IPS DF 19.7 (cell line): Measurements from ENCODE around the gene MEP1A.

Experiments used
- DNase-seq: peaks from one replicate; pipeline ENCODE4 v3.0.0-alpha.2; 2013; ENCODE audit warnings: low read depth, low spot score

Gene MEP1A

GRCh38 chr6:46777476-46778346, 15.5 kb upstream of the MEP1A start:
- no peak for DNase-seq

DNA sequence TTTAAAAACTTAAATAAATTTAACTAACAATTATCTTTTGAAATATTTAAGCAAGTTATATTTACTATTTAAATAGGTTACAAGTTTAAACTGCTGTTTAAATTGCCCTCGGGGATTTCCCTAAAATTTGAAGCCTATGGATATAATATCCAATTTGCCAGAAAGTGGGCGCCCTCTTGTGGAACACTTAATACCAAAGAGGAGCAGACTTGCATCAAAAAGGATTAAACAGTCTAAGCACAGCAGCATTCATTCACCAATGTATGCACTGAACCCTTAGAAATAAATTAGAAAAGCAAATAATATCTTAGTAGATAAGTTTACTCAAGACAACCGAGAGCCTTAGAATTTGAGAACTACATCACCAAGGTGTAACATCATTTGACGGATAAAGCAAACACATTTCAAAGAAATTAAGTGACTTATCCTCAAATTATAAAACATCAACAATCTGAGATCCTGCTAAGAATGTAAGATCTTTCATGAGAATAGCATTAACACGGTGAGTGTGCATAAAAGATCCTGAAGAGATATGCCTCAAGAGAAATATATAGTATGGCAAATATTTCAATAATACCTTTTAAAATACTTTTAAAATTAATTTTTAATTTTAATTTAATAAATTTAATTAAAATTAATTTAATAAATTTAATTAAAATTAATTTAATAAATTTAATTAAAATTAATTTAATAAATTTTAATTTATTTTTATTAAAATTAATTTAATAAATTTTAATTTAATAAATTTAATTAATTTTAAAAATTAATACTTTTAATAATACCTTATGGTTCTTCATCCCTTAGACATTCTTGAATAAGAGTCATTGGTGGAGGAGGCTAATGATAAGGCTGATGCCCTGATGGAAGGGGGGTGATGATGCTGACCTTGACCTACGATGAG, 11.5 kb upstream of the MEP1A start:
- DNase-seq, result peak; percentile 9

DNA sequence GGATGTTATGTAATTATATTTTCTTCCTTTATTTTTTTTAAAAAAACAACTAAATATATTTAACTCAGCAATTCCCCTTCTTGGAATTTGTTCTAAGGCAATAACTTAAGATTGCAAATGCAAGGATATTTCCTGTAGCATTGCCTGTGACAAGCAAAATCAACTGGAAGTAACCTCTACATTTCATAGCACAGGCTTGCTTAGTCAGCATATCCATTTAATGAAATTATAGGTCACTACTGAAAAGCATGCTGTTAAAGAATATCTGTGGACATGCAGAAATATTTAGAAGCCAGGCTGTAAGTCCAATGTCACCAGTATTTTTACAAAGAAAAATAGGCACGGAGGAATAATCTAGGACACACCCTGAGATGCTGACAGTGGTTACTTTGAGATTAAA, 8.7 kb upstream of the MEP1A start:
- no peak for DNase-seq

- no peak for DNase-seq
Measured at GRCh38 chr6:46787871-46788540, 5.2 kb upstream of the MEP1A start.

- no peak for DNase-seq
Measured at GRCh38 chr6:46788791-46789190, 4.4 kb upstream of the MEP1A start.

GRCh38 chr6:46789434-46790354, 3.5 kb upstream of the MEP1A start:
- no peak for DNase-seq

- no peak for DNase-seq
Measured at GRCh38 chr6:46790355-46790874, 2.8 kb upstream of the MEP1A start.

DNA sequence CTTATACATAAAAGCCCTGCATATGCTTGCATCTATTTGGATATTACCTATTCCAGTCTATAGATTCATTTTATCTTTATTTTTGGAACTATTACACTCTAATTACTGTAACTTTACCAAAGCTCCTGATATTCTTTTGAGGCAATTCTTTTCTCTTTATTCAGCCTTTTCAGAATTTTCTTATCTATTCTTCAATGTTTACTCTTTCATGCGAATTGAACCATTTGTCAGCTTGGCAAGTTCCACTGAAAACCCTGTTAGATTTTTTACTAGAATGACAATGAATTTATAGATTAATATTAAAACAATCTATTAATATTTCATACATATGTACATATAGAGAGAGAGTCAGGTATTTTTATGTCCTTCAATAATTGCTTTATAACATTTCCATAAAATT, 554 bp upstream of the MEP1A start:
- no peak for DNase-seq

DNA sequence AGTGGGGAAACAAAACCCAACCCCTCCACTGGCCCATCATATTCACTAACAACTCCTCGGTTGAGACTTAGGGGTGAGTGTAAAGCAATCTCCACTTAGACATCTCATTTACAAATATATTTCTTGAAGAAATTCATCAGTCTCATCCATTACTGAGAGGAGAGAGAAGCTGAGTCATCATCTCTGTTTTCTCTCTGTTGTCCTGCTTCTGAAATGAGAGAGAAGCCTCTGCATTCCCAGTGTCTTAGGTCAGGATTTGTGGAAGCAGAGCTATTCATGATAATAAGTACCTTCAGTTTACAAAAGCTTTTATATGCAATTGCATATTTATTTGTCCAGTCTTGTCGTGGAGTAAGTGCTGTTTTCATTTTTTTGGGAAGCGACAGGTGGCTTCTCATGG, 879 bp downstream of the MEP1A start:
- DNase-seq, result no peak

GRCh38 chr6:46795816-46796215, 2.6 kb downstream of the MEP1A start:
- no peak for DNase-seq

- no peak for DNase-seq
Measured at GRCh38 chr6:46796848-46797580, 3.8 kb downstream of the MEP1A start.

GRCh38 chr6:46799657-46800056, 6.5 kb downstream of the MEP1A start:
- DNase-seq, result no peak

DNA sequence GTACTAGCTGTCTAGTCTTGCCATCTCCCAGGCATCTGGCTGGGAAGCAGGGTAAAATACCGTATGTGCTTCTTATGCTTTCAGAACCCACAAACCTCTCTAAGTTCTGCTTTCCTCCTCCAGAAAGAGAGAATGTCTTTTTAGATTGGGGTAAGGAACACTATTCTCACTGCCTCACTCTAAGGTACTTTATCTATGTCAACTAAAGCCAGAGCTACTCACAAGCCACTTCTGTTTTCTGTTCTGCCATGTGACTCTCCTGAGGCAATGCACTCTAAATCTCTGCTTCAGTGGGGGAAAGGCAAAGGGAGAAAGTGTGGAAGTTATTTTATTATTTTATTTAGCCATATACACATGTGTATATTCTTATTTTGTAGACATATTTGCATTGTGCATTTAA, 15.6 kb downstream of the MEP1A start:
- DNase-seq, result no peak

- no peak for DNase-seq
Measured at GRCh38 chr6:46815130-46815529, 21.9 kb downstream of the MEP1A start.

- DNase-seq, result no peak
Measured at GRCh38 chr6:46816626-46817025, 23.4 kb downstream of the MEP1A start.

GRCh38 chr6:46819561-46819960, 26.4 kb downstream of the MEP1A start:
- DNase-seq, result no peak

GRCh38 chr6:46821458-46821881, 28.3 kb downstream of the MEP1A start:
- no peak for DNase-seq

DNA sequence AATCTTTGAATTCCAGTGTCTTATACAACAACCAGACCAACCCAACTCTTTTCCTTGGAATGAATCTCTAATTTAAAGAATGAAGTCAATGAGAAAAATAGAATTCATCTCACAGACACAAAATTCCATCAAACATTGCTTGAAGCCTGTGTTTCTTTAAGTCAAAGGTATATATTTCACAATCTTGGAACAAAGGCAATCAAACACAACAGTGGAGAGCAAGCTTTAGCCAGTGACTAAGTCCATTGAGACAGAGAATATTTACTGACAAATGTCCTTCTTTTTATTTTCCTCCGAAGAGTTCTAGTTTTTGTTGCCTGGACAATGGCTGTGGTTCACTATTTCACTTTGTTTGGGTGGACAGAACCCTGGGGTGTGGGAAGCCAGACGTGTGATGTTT, 35.8 kb downstream of the MEP1A start:
- no peak for DNase-seq

- DNase-seq, result no peak
Measured at GRCh38 chr6:46832816-46833215, 39.6 kb downstream of the MEP1A start.
